Superior temporal gyrus (tissue), 1 donor: Measurements from ENCODE around the gene MAP3K12.
A peak's percentile ranks its signal among the peaks of the same experiment; 100 is the strongest.
"Not testable (repeated sequence)": the region's sequence is repeated elsewhere in the genome, so short reads cannot be mapped to it uniquely, and the experiment has no call there.

ENCODE experiments used
- DNase-seq: peaks from one replicate; pipeline ENCODE4 v3.0.0-alpha.2; 2016; ENCODE audit errors: extremely low spot score

Gene MAP3K12

GRCh38 chr12:53492830-53493609 lies 6.2 kb downstream of the MAP3K12 start:
- DNase-seq: peak; percentile 95

- no peak for DNase-seq
Measured at GRCh38 chr12:53492188-53492587, 7.1 kb downstream of the MAP3K12 start.

- DNase-seq: no peak
Measured at GRCh38 chr12:53489242-53489864, 9.9 kb downstream of the MAP3K12 start.

GRCh38 chr12:53486736-53487487 lies 12.3 kb downstream of the MAP3K12 start:
- no peak for DNase-seq

GRCh38 chr12:53485955-53486735 lies 13.1 kb downstream of the MAP3K12 start:
- no peak for DNase-seq

GRCh38 chr12:53484686-53485575 lies 14.3 kb downstream of the MAP3K12 start:
- no peak for DNase-seq

GRCh38 chr12:53483979-53484377 lies 15.3 kb downstream of the MAP3K12 start:
- no peak for DNase-seq

GRCh38 chr12:53483225-53483978 lies 15.9 kb downstream of the MAP3K12 start:
- no peak for DNase-seq

GRCh38 chr12:53482626-53483168 lies 16.6 kb downstream of the MAP3K12 start:
- DNase-seq: no peak

GRCh38 chr12:53481939-53482586 lies 17.2 kb downstream of the MAP3K12 start:
- no peak for DNase-seq

- DNase-seq: not testable (repeated sequence)
Measured at GRCh38 chr12:53481458-53481857, 17.8 kb downstream of the MAP3K12 start.

GRCh38 chr12:53480491-53481442 lies 18.5 kb downstream of the MAP3K12 start:
- DNase-seq: no peak

- no peak for DNase-seq
Measured at GRCh38 chr12:53479331-53479730, 19.9 kb downstream of the MAP3K12 start.

- DNase-seq: no peak
Measured at GRCh38 chr12:53478865-53479264, 20.4 kb downstream of the MAP3K12 start.

- no peak for DNase-seq
Measured at GRCh38 chr12:53476769-53477209, 22.5 kb downstream of the MAP3K12 start.

- no peak for DNase-seq
Measured at GRCh38 chr12:53474819-53475218, 24.4 kb downstream of the MAP3K12 start.

- DNase-seq: no peak
Measured at GRCh38 chr12:53474077-53474476, 25.2 kb downstream of the MAP3K12 start.

GRCh38 chr12:53472056-53472582 lies 27.1 kb downstream of the MAP3K12 start:
- no peak for DNase-seq
